ENCODE data around the gene COL4A6. TPM values are rescaled to one million over a fixed set of nuclear protein-coding genes. Genes with fewer than 3 reads are reported as not detected.

The COL4A6 gene
- total RNA-seq, 3 donors from 2014 or later, result 0.05 TPM; not detected in 2

GRCh38 chrX:108216405-108216804, 221.8 kb downstream of the COL4A6 start:
- H3K36me3 Mint-ChIP-seq (ENCODE audit: insufficient read depth), result no peaks in the 10 kb centered on the region
- H3K4me3 Mint-ChIP-seq, result no peak overlapping the region
- peaks cover 2% of the 10 kb centered on the region for H3K27me3 Mint-ChIP-seq (ENCODE audit: low read depth)
- no peak for ATAC-seq
- H3K9me3 Mint-ChIP-seq, result no peaks in the 10 kb centered on the region
- no peaks in the 10 kb centered on the region for H3K4me1 Mint-ChIP-seq (ENCODE audit: low read depth)
- no peak for DNase-seq

DNA sequence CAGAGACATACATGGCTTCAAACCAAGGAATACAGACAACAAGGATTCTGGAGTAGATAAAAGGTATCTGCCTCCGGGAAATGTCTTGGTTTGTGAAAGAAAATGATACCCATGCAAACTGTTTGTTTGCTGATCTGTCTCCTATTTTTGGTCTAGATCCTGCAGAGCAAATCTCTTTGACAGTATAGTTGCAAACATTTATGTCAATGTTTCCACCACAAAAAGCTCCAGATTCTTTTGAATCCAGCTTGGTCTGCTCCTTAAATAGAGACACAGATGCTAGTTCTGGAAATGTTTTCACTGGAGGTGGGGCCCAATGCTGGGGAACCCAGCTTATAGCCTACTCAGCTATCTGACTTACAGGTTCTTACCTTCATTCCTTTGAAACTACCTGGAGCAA, 226.9 kb downstream of the COL4A6 start:
- Mint-ChIP-seq H3K9me3 (no peaks in the 10 kb centered on the region), H3K36me3 (ENCODE audit: insufficient read depth) (no peaks in the 10 kb centered on the region), H3K27me3 (ENCODE audit: low read depth) (peaks cover 2% of the 10 kb centered on the region), H3K4me3 (no peak overlapping the region), H3K4me1 (ENCODE audit: low read depth) (no peaks in the 10 kb centered on the region)
- ATAC-seq (no peak), DNase-seq (no peak)

GRCh38 chrX:108209006-108209554, 229.1 kb downstream of the COL4A6 start:
- Mint-ChIP-seq H3K36me3 (ENCODE audit: insufficient read depth) (no peaks in the 10 kb centered on the region), H3K9me3 (no peaks in the 10 kb centered on the region), H3K27me3 (ENCODE audit: low read depth) (peaks cover 6% of the 10 kb centered on the region), H3K4me3 (no peak overlapping the region), H3K4me1 (ENCODE audit: low read depth) (no peaks in the 10 kb centered on the region)
- no peak for ATAC-seq
- DNase-seq, result no peak

GRCh38 chrX:108203540-108203939, 234.7 kb downstream of the COL4A6 start:
- peaks cover 11% of the 10 kb centered on the region for H3K27me3 Mint-ChIP-seq (ENCODE audit: low read depth)
- no peaks in the 10 kb centered on the region for H3K4me1 Mint-ChIP-seq (ENCODE audit: low read depth)
- H3K9me3 Mint-ChIP-seq, result no peaks in the 10 kb centered on the region
- DNase-seq, result no peak
- no peak for ATAC-seq
- H3K4me3 Mint-ChIP-seq, result no peak overlapping the region
- no peaks in the 10 kb centered on the region for H3K36me3 Mint-ChIP-seq (ENCODE audit: insufficient read depth)

DNA sequence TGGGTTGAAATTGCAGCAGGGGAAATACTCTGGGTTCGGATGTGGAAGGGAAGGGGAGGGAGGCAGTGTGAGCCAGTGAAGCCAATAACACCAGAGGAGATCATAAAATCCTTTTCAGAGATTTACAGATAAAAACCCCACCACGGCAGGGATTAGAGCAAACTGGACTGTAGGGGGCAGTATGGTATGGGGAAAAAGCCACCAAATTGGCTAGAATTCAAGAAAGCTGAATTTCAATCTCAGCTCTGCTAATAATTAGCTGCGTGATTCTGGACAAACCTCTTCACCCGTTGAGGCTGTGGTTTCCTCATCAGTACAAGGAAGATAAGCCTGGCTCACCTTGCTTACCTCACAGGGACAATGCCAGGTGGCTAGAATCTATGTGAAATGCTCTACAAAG, 238.5 kb downstream of the COL4A6 start:
- Mint-ChIP-seq H3K27me3 (ENCODE audit: low read depth) (peaks cover 9% of the 10 kb centered on the region), H3K4me1 (ENCODE audit: low read depth) (no peaks in the 10 kb centered on the region), H3K36me3 (ENCODE audit: insufficient read depth) (no peaks in the 10 kb centered on the region), H3K4me3 (no peak overlapping the region), H3K9me3 (no peaks in the 10 kb centered on the region)
- DNase-seq (no peak), ATAC-seq (no peak)

- no peaks in the 10 kb centered on the region for H3K9me3 Mint-ChIP-seq
- no peak overlapping the region for H3K4me3 Mint-ChIP-seq
- no peaks in the 10 kb centered on the region for H3K4me1 Mint-ChIP-seq (ENCODE audit: low read depth)
- H3K36me3 Mint-ChIP-seq (ENCODE audit: insufficient read depth), result no peaks in the 10 kb centered on the region
- no peak for DNase-seq
- no peak for ATAC-seq
- H3K27me3 Mint-ChIP-seq (ENCODE audit: low read depth), result peaks cover 7% of the 10 kb centered on the region
Measured at GRCh38 chrX:108199041-108199440, 239.2 kb downstream of the COL4A6 start.

DNA sequence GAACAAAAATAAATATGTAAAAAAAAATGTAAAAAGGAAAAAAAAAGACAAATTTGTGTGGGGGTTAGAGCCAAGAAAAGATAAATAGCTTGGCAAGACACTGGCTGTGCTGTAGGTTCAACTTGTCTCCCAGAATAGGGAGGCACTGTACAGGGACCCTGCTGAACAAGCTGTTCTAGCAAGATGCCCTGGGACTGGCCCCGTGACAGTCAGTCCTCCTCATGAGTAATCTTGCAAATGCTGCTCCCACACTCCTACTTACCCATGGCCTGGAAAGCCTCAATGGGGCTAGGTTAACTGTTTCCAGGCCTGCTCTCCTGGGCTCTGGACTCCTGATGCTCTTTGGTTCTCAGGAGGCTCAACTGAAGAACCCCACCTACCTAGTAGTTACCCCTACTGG, 239.8 kb downstream of the COL4A6 start:
- H3K27me3 Mint-ChIP-seq (ENCODE audit: low read depth), result peaks cover 2% of the 10 kb centered on the region
- H3K36me3 Mint-ChIP-seq (ENCODE audit: insufficient read depth), result no peaks in the 10 kb centered on the region
- H3K4me1 Mint-ChIP-seq (ENCODE audit: low read depth), result no peaks in the 10 kb centered on the region
- H3K4me3 Mint-ChIP-seq, result no peak overlapping the region
- no peak for DNase-seq
- ATAC-seq, result no peak
- H3K9me3 Mint-ChIP-seq, result no peaks in the 10 kb centered on the region

GRCh38 chrX:108186811-108187210, 251.4 kb downstream of the COL4A6 start:
- Mint-ChIP-seq H3K4me1 (ENCODE audit: low read depth) (no peaks in the 10 kb centered on the region), H3K9me3 (no peaks in the 10 kb centered on the region), H3K27me3 (ENCODE audit: low read depth) (no peaks in the 10 kb centered on the region), H3K36me3 (ENCODE audit: insufficient read depth) (no peaks in the 10 kb centered on the region), H3K4me3 (no peak overlapping the region)
- DNase-seq, result no peak
- ATAC-seq, result no peak

DNA sequence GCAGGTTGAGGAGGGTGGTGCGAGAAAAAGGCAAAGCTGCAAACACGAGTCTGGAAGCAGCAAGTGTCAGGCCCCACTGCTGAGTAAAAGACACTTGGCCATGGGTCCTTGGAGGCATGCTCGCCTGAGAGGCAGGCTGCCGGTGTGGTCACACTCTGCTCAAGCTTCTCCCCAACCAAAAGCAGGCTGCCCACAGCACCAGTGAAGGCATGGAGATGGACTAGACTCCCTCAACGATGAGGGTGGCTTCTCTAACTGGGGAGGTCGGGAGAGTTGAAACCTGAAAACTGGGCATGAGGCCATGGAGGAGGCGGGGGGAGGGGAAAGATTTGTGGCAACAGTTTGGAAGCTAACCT, 260.1 kb downstream of the COL4A6 start:
- no peaks in the 10 kb centered on the region for H3K27me3 Mint-ChIP-seq (ENCODE audit: low read depth)
- DNase-seq (no peak), ATAC-seq (no peak)
- no peaks in the 10 kb centered on the region for H3K36me3 Mint-ChIP-seq (ENCODE audit: insufficient read depth)
- H3K9me3 Mint-ChIP-seq, result no peaks in the 10 kb centered on the region
- no peak overlapping the region for H3K4me3 Mint-ChIP-seq
- no peaks in the 10 kb centered on the region for H3K4me1 Mint-ChIP-seq (ENCODE audit: low read depth)

- Mint-ChIP-seq H3K27me3 (ENCODE audit: low read depth) (no peaks in the 10 kb centered on the region), H3K4me3 (no peak overlapping the region), H3K4me1 (ENCODE audit: low read depth) (no peaks in the 10 kb centered on the region), H3K9me3 (no peaks in the 10 kb centered on the region), H3K36me3 (ENCODE audit: insufficient read depth) (no peaks in the 10 kb centered on the region)
- no peak for DNase-seq
- no peak for ATAC-seq
Measured at GRCh38 chrX:108177351-108178142, 260.7 kb downstream of the COL4A6 start.

DNA sequence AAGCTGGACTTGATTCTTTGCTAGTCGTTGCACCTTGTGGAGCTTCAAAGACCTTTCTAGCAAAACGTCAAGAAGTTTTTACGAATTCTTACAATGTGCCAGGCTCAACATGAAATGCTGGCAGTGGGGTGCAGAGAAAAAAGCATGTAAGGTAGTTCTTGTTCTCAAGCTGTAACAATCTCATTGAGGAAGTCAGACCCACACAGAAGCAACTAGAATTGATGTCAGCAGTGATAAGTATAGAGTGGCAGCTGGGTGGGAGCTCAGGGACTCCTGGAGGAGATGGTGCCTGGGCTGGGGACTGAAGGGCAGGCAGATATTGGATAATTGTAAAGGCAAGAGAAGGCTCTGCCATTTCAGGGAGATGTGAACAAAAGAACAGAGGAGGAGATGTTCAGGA, 264.3 kb downstream of the COL4A6 start:
- ATAC-seq (no peak), DNase-seq (no peak)
- no peaks in the 10 kb centered on the region for H3K4me1 Mint-ChIP-seq (ENCODE audit: low read depth)
- no peaks in the 10 kb centered on the region for H3K9me3 Mint-ChIP-seq
- H3K27me3 Mint-ChIP-seq (ENCODE audit: low read depth), result no peaks in the 10 kb centered on the region
- no peak overlapping the region for H3K4me3 Mint-ChIP-seq
- no peaks in the 10 kb centered on the region for H3K36me3 Mint-ChIP-seq (ENCODE audit: insufficient read depth)

- DNase-seq (no peak), ATAC-seq (no peak)
- no peaks in the 10 kb centered on the region for H3K9me3 Mint-ChIP-seq
- H3K4me1 Mint-ChIP-seq (ENCODE audit: low read depth), result no peaks in the 10 kb centered on the region
- no peaks in the 10 kb centered on the region for H3K36me3 Mint-ChIP-seq (ENCODE audit: insufficient read depth)
- no peak overlapping the region for H3K4me3 Mint-ChIP-seq
- no peaks in the 10 kb centered on the region for H3K27me3 Mint-ChIP-seq (ENCODE audit: low read depth)
Measured at GRCh38 chrX:108171671-108172070, 266.6 kb downstream of the COL4A6 start.

- DNase-seq (no peak), ATAC-seq (no peak)
- H3K4me3 Mint-ChIP-seq, result no peak overlapping the region
- H3K4me1 Mint-ChIP-seq (ENCODE audit: low read depth), result no peaks in the 10 kb centered on the region
- H3K27me3 Mint-ChIP-seq (ENCODE audit: low read depth), result no peaks in the 10 kb centered on the region
- H3K36me3 Mint-ChIP-seq (ENCODE audit: insufficient read depth), result no peaks in the 10 kb centered on the region
- no peaks in the 10 kb centered on the region for H3K9me3 Mint-ChIP-seq
Measured at GRCh38 chrX:108169768-108170167, 268.5 kb downstream of the COL4A6 start.

DNA sequence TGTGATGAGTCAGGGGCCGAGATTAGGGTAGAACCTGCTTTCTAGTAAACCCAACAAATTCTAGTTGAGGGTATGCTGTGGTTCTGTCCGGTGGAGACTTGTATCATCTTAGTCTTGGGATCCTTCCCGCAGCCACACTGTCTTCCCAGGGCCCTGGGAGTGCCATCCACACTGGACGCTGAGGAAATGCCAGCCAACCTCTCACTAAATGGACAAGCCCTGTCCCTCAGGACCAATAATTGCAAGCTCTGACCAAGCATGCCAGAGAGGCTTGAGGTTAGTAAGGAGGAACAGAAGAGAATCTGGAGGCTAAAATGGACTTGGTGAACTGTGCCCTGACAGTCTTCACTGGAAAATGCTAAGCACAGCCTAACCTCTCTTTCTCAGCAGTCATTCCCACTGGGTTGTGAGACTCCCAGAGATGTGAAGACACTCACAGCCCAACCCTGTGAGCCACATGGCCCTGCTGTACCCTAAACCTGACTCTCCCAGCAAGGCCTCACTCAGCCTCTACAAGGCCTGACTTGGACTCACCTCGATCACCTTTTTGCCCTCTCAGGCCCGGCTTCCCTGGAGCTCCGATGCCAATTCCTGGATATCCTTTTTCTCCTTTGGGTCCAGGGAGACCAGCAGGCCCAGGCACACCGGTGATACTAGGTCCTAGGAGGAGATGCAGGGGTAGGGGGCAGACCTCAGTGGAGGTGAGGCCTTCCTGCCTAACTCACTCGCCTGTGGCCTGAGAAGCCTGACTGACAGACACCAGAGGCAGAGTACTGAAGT, 269.1 kb downstream of the COL4A6 start:
- H3K27me3 Mint-ChIP-seq (ENCODE audit: low read depth), result no peaks in the 10 kb centered on the region
- H3K9me3 Mint-ChIP-seq, result no peaks in the 10 kb centered on the region
- H3K36me3 Mint-ChIP-seq (ENCODE audit: insufficient read depth), result no peaks in the 10 kb centered on the region
- no peak for DNase-seq
- no peak for ATAC-seq
- H3K4me3 Mint-ChIP-seq, result no peak overlapping the region
- H3K4me1 Mint-ChIP-seq (ENCODE audit: low read depth), result no peaks in the 10 kb centered on the region
